Uterus (tissue), 2 donors: ENCODE measurements around the gene CAMTA2.

Source experiments
- POLR2A ChIP-seq, 2 donors: fragments of 450-650 bp; IDR thresholded peaks; one replicate each; pipeline ENCODE4 v1.6.1; 2016; ENCODE audit warnings: antibody characterized with exemption in 2 of 2, mild to moderate bottlenecking in 1 of 2, moderate library complexity in 1 of 2
- TF ChIP-seq, protein P1 (sequence below), 4 experiments: fragments of 200-600 bp in 2 of 4; fragments of 450-650 bp in 2 of 4; sonication (generic) in 2 of 4; IDR thresholded peaks; one replicate each; pipeline ENCODE4 v1.5.1; 2016 to 2019; ENCODE audit warnings: antibody characterized with exemption in 4 of 4, mild to moderate bottlenecking in 2 of 4, moderate library complexity in 1 of 4

GRCh38 chr17:4932756-4933155 lies 54.7 kb downstream of the CAMTA2 start:
- TF ChIP-seq, protein P1, sequence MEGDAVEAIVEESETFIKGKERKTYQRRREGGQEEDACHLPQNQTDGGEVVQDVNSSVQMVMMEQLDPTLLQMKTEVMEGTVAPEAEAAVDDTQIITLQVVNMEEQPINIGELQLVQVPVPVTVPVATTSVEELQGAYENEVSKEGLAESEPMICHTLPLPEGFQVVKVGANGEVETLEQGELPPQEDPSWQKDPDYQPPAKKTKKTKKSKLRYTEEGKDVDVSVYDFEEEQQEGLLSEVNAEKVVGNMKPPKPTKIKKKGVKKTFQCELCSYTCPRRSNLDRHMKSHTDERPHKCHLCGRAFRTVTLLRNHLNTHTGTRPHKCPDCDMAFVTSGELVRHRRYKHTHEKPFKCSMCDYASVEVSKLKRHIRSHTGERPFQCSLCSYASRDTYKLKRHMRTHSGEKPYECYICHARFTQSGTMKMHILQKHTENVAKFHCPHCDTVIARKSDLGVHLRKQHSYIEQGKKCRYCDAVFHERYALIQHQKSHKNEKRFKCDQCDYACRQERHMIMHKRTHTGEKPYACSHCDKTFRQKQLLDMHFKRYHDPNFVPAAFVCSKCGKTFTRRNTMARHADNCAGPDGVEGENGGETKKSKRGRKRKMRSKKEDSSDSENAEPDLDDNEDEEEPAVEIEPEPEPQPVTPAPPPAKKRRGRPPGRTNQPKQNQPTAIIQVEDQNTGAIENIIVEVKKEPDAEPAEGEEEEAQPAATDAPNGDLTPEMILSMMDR (IDR thresholded peaks at IDR 0.05) = no peak
- no peak for TF ChIP-seq POLR2A (IDR thresholded peaks at IDR 0.05)
